Type B pancreatic cell (in vitro differentiated cells): ENCODE data around the gene KCNF1. TPM values are rescaled to one million over a fixed set of nuclear protein-coding genes. Genes with fewer than 3 reads are reported as not detected.

Source experiments
- DNase-seq: peaks from one replicate; pipeline ENCODE4 v3.0.0; 2021; ENCODE audit warnings: mixed read lengths; ENCODE audit not compliant: unreplicated experiment; ENCODE audit errors: extremely low spot score
- H3K27ac Mint-ChIP-seq: 2 replicates; pipeline ENCODE4 v1.8.0; 2021; ENCODE audit warnings: mild to moderate bottlenecking, mixed read lengths
- H3K27me3 Mint-ChIP-seq: 2 replicates; pipeline ENCODE4 v1.8.0; 2021; ENCODE audit warnings: mixed read lengths
- H3K36me3 Mint-ChIP-seq: 2 replicates; pipeline ENCODE4 v1.8.0; 2021; ENCODE audit warnings: mixed read lengths
- H3K4me1 Mint-ChIP-seq: one replicate; pipeline ENCODE4 v1.8.0; 2021; ENCODE audit warnings: mixed read lengths; ENCODE audit not compliant: unreplicated experiment
- H3K4me3 Mint-ChIP-seq: 2 replicates; pipeline ENCODE4 v1.8.0; 2021; ENCODE audit warnings: mild to moderate bottlenecking, mixed read lengths
- H3K9me3 Mint-ChIP-seq: 2 replicates; pipeline ENCODE4 v1.8.0; 2021; ENCODE audit warnings: mixed read lengths
- CTCF ChIP-seq: fragments of 200-600 bp; sonication (generic); conservative IDR thresholded peaks from 2 replicates; pipeline ENCODE4 v1.5.0; 2021; ENCODE audit warnings: antibody characterized with exemption, mild to moderate bottlenecking
- total RNA-seq: library from RNA; stranded (reverse); gene quantifications from 2 replicates; pipeline ENCODE4 v1.2.1, GENCODE V29; 2021; ENCODE audit warnings: low replicate concordance

The KCNF1 gene
- total RNA-seq, 1 donor from 2014 or later: 3.6 TPM

GRCh38 chr2:10961490-10961875, 49.7 kb downstream of the KCNF1 start:
- H3K9me3 Mint-ChIP-seq: no peaks in the 10 kb centered on the region
- H3K4me1 Mint-ChIP-seq: peaks cover 17% of the 10 kb centered on the region
- no peaks in the 10 kb centered on the region for H3K36me3 Mint-ChIP-seq
- peaks cover 36% of the 10 kb centered on the region for H3K27me3 Mint-ChIP-seq
- no peak for DNase-seq
- no peak overlapping the region for H3K27ac Mint-ChIP-seq
- no peak for TF ChIP-seq CTCF
- no peak overlapping the region for H3K4me3 Mint-ChIP-seq

- Mint-ChIP-seq H3K36me3 (no peaks in the 10 kb centered on the region), H3K27ac (no peak overlapping the region), H3K4me1 (peaks cover 17% of the 10 kb centered on the region), H3K4me3 (no peak overlapping the region), H3K9me3 (no peaks in the 10 kb centered on the region), H3K27me3 (peaks cover 36% of the 10 kb centered on the region)
- no peak for DNase-seq
- no peak for TF ChIP-seq CTCF
These were observed 50.3 kb downstream of the KCNF1 start for GRCh38 chr2:10962004-10962403.

GRCh38 chr2:10963155-10963554, 51.4 kb downstream of the KCNF1 start:
- no peak for TF ChIP-seq CTCF
- no peak overlapping the region for H3K4me3 Mint-ChIP-seq
- H3K27me3 Mint-ChIP-seq: peaks cover 26% of the 10 kb centered on the region
- DNase-seq: no peak
- H3K9me3 Mint-ChIP-seq: no peaks in the 10 kb centered on the region
- H3K4me1 Mint-ChIP-seq: peaks cover 13% of the 10 kb centered on the region
- no peak overlapping the region for H3K27ac Mint-ChIP-seq
- H3K36me3 Mint-ChIP-seq: no peaks in the 10 kb centered on the region

Other genes starting within 250 kb of the KCNF1 start
- 23.0 and 28.9 TPM in 2 replicates for gene NOL10, start 222.0 kb upstream of the KCNF1 start, total RNA-seq
- 0.93 and 1.1 TPM in 2 replicates for gene ATP6V1C2, start 190.3 kb upstream of the KCNF1 start, total RNA-seq
- gene PDIA6, start 99.1 kb upstream of the KCNF1 start, total RNA-seq: 208 and 281 TPM in 2 replicates
- gene SLC66A3, start 243.5 kb downstream of the KCNF1 start, total RNA-seq: 6.3 and 6.5 TPM in 2 replicates